SK-N-SH (cell line): Measurements from ENCODE around the gene ASIP. TPM values are rescaled to one million over a fixed set of nuclear protein-coding genes. Genes with fewer than 3 reads are reported as not detected.

Experiments
- CTCF ChIA-PET: fragments of 300-600, 350-600 bp; formaldehyde crosslinking; extraction: SDS; loops from one replicate; lab custom pipeline; 2021; lab: Yijun Ruan, JAX
- POLR2A ChIA-PET: fragments of 350-600 bp; sonication (Branson Sonifier 250); formaldehyde crosslinking; extraction: SDS; loops from one replicate; lab custom pipeline; 2020; ENCODE audit warnings: antibody characterized with exemption, inconsistent platforms; lab: Yijun Ruan, JAX
- DNase-seq: peaks from one replicate; pipeline ENCODE4 v3.0.0; 2012
- H2AFZ ChIP-seq: fragments of 200-600 bp; sonication (generic); 2 replicates; pipeline ENCODE4 v1.8.1; 2016; ENCODE audit warnings: antibody characterized with exemption, mild to moderate bottlenecking, low read depth
- H3F3A ChIP-seq: fragments of 200-600 bp; sonication (generic); replicated peaks from 2 replicates; pipeline ENCODE3; 2016; ENCODE audit warnings: antibody characterized with exemption, mild to moderate bottlenecking; ENCODE audit not compliant: insufficient read depth
- H3K27ac ChIP-seq, 2 experiments: fragments of 200-500 bp in 1 of 2; fragments of 200-600 bp in 1 of 2; sonication (Bioruptor generic) in 1 of 2; sonication (generic), shearing (Covaris generic) in 1 of 2; 2 replicates each; pipeline versions ENCODE4 v1.5.1 to v1.6.1; 2014 to 2016; ENCODE audit warnings: low read depth in 2 of 2, inconsistent platforms in 1 of 2, low read length in 1 of 2, mild to moderate bottlenecking in 1 of 2, mixed read lengths in 1 of 2
- H3K27me3 ChIP-seq: fragments of 200-600 bp; sonication (generic), shearing (Covaris generic); 2 replicates; pipeline ENCODE4 v1.6.1; 2016; ENCODE audit warnings: mixed run types; ENCODE audit not compliant: insufficient read depth
- H3K36me3 ChIP-seq, 2 experiments: fragments of 200-500 bp in 1 of 2; fragments of 200-600 bp in 1 of 2; sonication (Bioruptor generic) in 1 of 2; sonication (generic) in 1 of 2; replicated peaks in 1 of 2; 2 replicates each; pipeline versions ENCODE3 to v1.5.1; 2014 to 2016; ENCODE audit warnings: low read length in 1 of 2, mild to moderate bottlenecking in 1 of 2; ENCODE audit not compliant: insufficient read depth in 2 of 2, control insufficient read depth in 1 of 2
- H3K4me1 ChIP-seq, 2 experiments: fragments of 200-500 bp in 1 of 2; fragments of 200-600 bp in 1 of 2; sonication (Bioruptor generic) in 1 of 2; sonication (generic), shearing (Covaris generic) in 1 of 2; 2 replicates each; pipeline versions ENCODE4 v1.5.1 to v1.6.1; 2014 to 2016; ENCODE audit warnings: low read depth in 1 of 2, low read length in 1 of 2, mixed run types in 1 of 2; ENCODE audit not compliant: insufficient read depth in 2 of 2, control insufficient read depth in 1 of 2
- H3K4me2 ChIP-seq: fragments of 200-600 bp; sonication (generic), shearing (Covaris generic); 2 replicates; pipeline ENCODE4 v1.6.1; 2017; ENCODE audit warnings: mixed run types
- H3K4me3 ChIP-seq, 2 experiments: fragments of 200-500 bp in 1 of 2; fragments of 200-600 bp in 1 of 2; sonication (Bioruptor generic) in 1 of 2; sonication (generic), shearing (Covaris generic) in 1 of 2; 2 replicates each; pipeline versions ENCODE4 v1.5.1 to v1.8.1; 2014 to 2016; ENCODE audit warnings: low read depth in 2 of 2, inconsistent platforms in 1 of 2, low read length in 1 of 2, mild to moderate bottlenecking in 1 of 2, mixed read lengths in 1 of 2, moderate library complexity in 1 of 2
- H3K79me2 ChIP-seq: fragments of 200-600 bp; sonication (generic); 2 replicates; pipeline ENCODE4 v1.8.1; 2017; ENCODE audit warnings: mild to moderate bottlenecking; ENCODE audit not compliant: insufficient read depth
- H3K9ac ChIP-seq: fragments of 200-600 bp; sonication (generic); 2 replicates; pipeline ENCODE4 v1.6.1; 2017; ENCODE audit warnings: mixed run types
- H3K9me2 ChIP-seq: fragments of 200-600 bp; sonication (generic); 2 replicates; pipeline ENCODE4 v1.6.1; 2017; ENCODE audit warnings: mixed run types
- H3K9me3 ChIP-seq: fragments of 200-600 bp; sonication (generic); 2 replicates; pipeline ENCODE4 v1.6.1; 2017; ENCODE audit warnings: mixed run types, mild to moderate bottlenecking, moderate library complexity
- H4K20me1 ChIP-seq: fragments of 200-600 bp; sonication (generic); 2 replicates; pipeline ENCODE4 v1.6.1; 2017; ENCODE audit warnings: mild to moderate bottlenecking, mixed run types; ENCODE audit not compliant: insufficient read depth
- CHD2 ChIP-seq: fragments of 150-350 bp; IDR thresholded peaks from 2 replicates; pipeline ENCODE4 v1.6.1; 2018; ENCODE audit warnings: low read length; ENCODE audit not compliant: partially characterized antibody
- CTCF ChIP-seq: fragments of 200-600 bp; sonication (generic); IDR thresholded peaks from 2 replicates; pipeline ENCODE4 v1.6.1; 2017; ENCODE audit warnings: antibody characterized with exemption, mild to moderate bottlenecking, moderate library complexity
- EZH2phosphoT487 ChIP-seq: fragments of 200-600 bp; sonication (generic); IDR thresholded peaks from 2 replicates; pipeline ENCODE4 v1.6.1; 2017; ENCODE audit warnings: low read depth, mixed run types, mild to moderate bottlenecking, antibody characterized with exemption, moderate library complexity, borderline replicate concordance
- GATA2 ChIP-seq: sonication (generic); formaldehyde crosslinking; IDR thresholded peaks from 2 replicates; pipeline ENCODE4 v1.5.0; 2020; ENCODE audit warnings: mild to moderate bottlenecking, missing genetic modification reagents
- IRF3 ChIP-seq: fragments of 150-350 bp; IDR thresholded peaks from 2 replicates; pipeline ENCODE4 v1.6.1; 2016; ENCODE audit warnings: mild to moderate bottlenecking, low read depth, low read length
- MEF2A ChIP-seq: IDR thresholded peaks from 2 replicates; pipeline ENCODE4 v1.4.0; 2012; ENCODE audit warnings: low read depth, borderline replicate concordance
- PBX3 ChIP-seq: IDR thresholded peaks from 2 replicates; pipeline ENCODE4; 2012
- RAD21 ChIP-seq: IDR thresholded peaks from 2 replicates; pipeline ENCODE4 v1.6.1; 2012; ENCODE audit warnings: mild to moderate bottlenecking, low read length
- RCOR1 ChIP-seq: fragments of 150-350 bp; IDR thresholded peaks from 2 replicates; pipeline ENCODE4 v1.6.1; 2017; ENCODE audit warnings: antibody characterized with exemption, low read length
- REST ChIP-seq: IDR thresholded peaks from 2 replicates; pipeline ENCODE4 v1.6.1; 2012; ENCODE audit warnings: mild to moderate bottlenecking, low read depth, low read length, moderate library complexity
- RFX5 ChIP-seq: IDR thresholded peaks from 2 replicates; pipeline ENCODE4 v1.6.1; 2012; ENCODE audit warnings: mild to moderate bottlenecking, improper control_type of control experiment, low read length
- SIN3A ChIP-seq: IDR thresholded peaks from 2 replicates; pipeline ENCODE4 v1.6.1; 2012; ENCODE audit warnings: low read depth, mild to moderate bottlenecking, low read length, moderate library complexity, borderline replicate concordance
- TCF12 ChIP-seq: IDR thresholded peaks from 2 replicates; pipeline ENCODE4 v1.4.0; 2012
- YY1 ChIP-seq: IDR thresholded peaks from 2 replicates; pipeline ENCODE4 v1.4.0; 2012; ENCODE audit warnings: low read depth, mild to moderate bottlenecking
- WGBS: methylation state at CpG from one replicate; pipeline ENCODE4 v1.1.6; 2017; ENCODE audit warnings: low lambda C conversion rate; 5-methylcytosine and 5-hydroxymethylcytosine counted together
- polyA plus RNA-seq, 3 experiments: library from polyadenylated mRNA; depleted of rRNA; stranded (reverse); fragments of >200 nt; gene quantifications; 2 replicates each; pipeline ENCODE4 v1.2.3, GENCODE V29; 2012

The ASIP gene
- polyA plus RNA-seq, 1 of the 3 experiments (the other 2 are of a cell fraction): 0.15 TPM

GRCh38 chr20:34260208-34260942 lies 19.2 kb downstream of the ASIP start:
- Histone ChIP-seq H3K79me2 (no peaks in the 10 kb centered on the region), H3K9me2 (no peaks in the 10 kb centered on the region), H3K4me1 (no peaks in the 10 kb centered on the region), H3K9ac (no peak overlapping the region), H4K20me1 (no peaks in the 10 kb centered on the region), H3K4me3 (no peak overlapping the region), H3K4me2 (no peak overlapping the region), H3K9me3 (no peaks in the 10 kb centered on the region), H3K27me3 (no peaks in the 10 kb centered on the region), H3F3A (peaks cover 5% of the 10 kb centered on the region), H3K36me3 (no peaks in the 10 kb centered on the region), H3K27ac (no peak overlapping the region), H2AFZ (no peak overlapping the region)
- ChIA-PET POLR2A (no interaction called here), CTCF (no interaction called here)
- TF ChIP-seq CTCF (no peak), CHD2 (no peak), RAD21 (no peak)
- WGBS: 93% methylated on average over 4 of the region's 5 CpGs
- no peak for DNase-seq

- no peaks in the 10 kb centered on the region for H3K9me3 ChIP-seq
- H3K27me3 ChIP-seq: no peaks in the 10 kb centered on the region
- POLR2A ChIA-PET: no interaction called here
- H3K36me3 ChIP-seq: no peaks in the 10 kb centered on the region
- no peaks in the 10 kb centered on the region for H3K9me2 ChIP-seq
- WGBS: 77% methylated on average over 8 of the region's 9 CpGs
- H3K9ac ChIP-seq: no peak overlapping the region
- H3K4me2 ChIP-seq: no peak overlapping the region
- H3K79me2 ChIP-seq: no peaks in the 10 kb centered on the region
- H3K27ac ChIP-seq: no peak overlapping the region
- H4K20me1 ChIP-seq: no peaks in the 10 kb centered on the region
- CTCF ChIA-PET: interaction anchor here (1.0 to 2.1 kb wide), 2 partner anchors 14 to 50 kb away, joined by 3 to 6 read pairs; no protein-coding TSS in a partner anchor
- DNase-seq: no peak
- H2AFZ ChIP-seq: no peak overlapping the region
- H3F3A ChIP-seq: peaks cover 7% of the 10 kb centered on the region
- no peaks in the 10 kb centered on the region for H3K4me1 ChIP-seq
- H3K4me3 ChIP-seq: no peak overlapping the region
- TF ChIP-seq EZH2phosphoT487: no peak
- no peak for TF ChIP-seq RAD21
- no peak for TF ChIP-seq GATA2 (CRISPR knock-in tag)
- TF ChIP-seq REST: no peak
- no peak for TF ChIP-seq RFX5
- TF ChIP-seq PBX3: no peak
- no peak for TF ChIP-seq TCF12
- no peak for TF ChIP-seq SIN3A
- TF ChIP-seq YY1: no peak
- no peak for TF ChIP-seq RCOR1
- no peak for TF ChIP-seq IRF3
- no peak for TF ChIP-seq CTCF
- no peak for TF ChIP-seq MEF2A
- no peak for TF ChIP-seq CHD2
These were observed 21.5 kb downstream of the ASIP start for GRCh38 chr20:34262488-34263288.
